Fibroblast of mammary gland (primary cell): ENCODE results near the gene SPECC1.
"Not testable (repeated sequence)": the region's sequence is repeated elsewhere in the genome, so short reads cannot be mapped to it uniquely, and the experiment has no call there.

Experiments used
- DNase-seq: peaks from one replicate; pipeline ENCODE4 v3.0.0-alpha.2; 2010; ENCODE audit warnings: low read depth
- H3K4me3 ChIP-seq: 2 replicates; pipeline ENCODE4 v1.5.1; 2011; ENCODE audit warnings: low read depth, mild to moderate bottlenecking, low read length, moderate library complexity; ENCODE audit not compliant: control insufficient read depth
- CTCF ChIP-seq: conservative IDR thresholded peaks from 2 replicates; pipeline ENCODE4 v1.5.1; 2011; ENCODE audit warnings: low read depth, low read length, inconsistent platforms; ENCODE audit not compliant: control insufficient read depth, insufficient read depth

SPECC1 gene

GRCh38 chr17:20092973-20093626 is 83.9 kb downstream of the SPECC1 start:
- no peak for TF ChIP-seq CTCF
- H3K4me3 ChIP-seq: no peak overlapping the region
- DNase-seq: no peak

- peak; percentile 22 for DNase-seq
- H3K4me3 ChIP-seq: no peak overlapping the region
- no peak for TF ChIP-seq CTCF
Measured at GRCh38 chr17:20094777-20095176, 85.6 kb downstream of the SPECC1 start.

GRCh38 chr17:20095336-20096080 is 86.3 kb downstream of the SPECC1 start:
- DNase-seq: peak; percentile 43
- no peak overlapping the region for H3K4me3 ChIP-seq

GRCh38 chr17:20096430-20096829 is 87.3 kb downstream of the SPECC1 start:
- no peak for DNase-seq
- no peak for TF ChIP-seq CTCF
- no peak overlapping the region for H3K4me3 ChIP-seq

More at GRCh38 chr17:20095336-20096080, 86.3 kb downstream of the SPECC1 start:
- peak; percentile 16 for TF ChIP-seq CTCF

- no peak for TF ChIP-seq CTCF
- DNase-seq: no peak
- no peak overlapping the region for H3K4me3 ChIP-seq
Measured at GRCh38 chr17:20097330-20097729, 88.2 kb downstream of the SPECC1 start.

GRCh38 chr17:20098314-20098713 is 89.2 kb downstream of the SPECC1 start:
- H3K4me3 ChIP-seq: no peak overlapping the region
- no peak for TF ChIP-seq CTCF
- DNase-seq: no peak

GRCh38 chr17:20100806-20101205 is 91.6 kb downstream of the SPECC1 start:
- DNase-seq, H3K4me3 ChIP-seq: not testable (repeated sequence)
